NCI-H510A (cell line): ENCODE measurements around the gene OR8S1.

ENCODE experiments used
- DNase-seq: peaks from one replicate; lab custom pipeline; 2025; lab: John Stamatoyannopoulos, UW

OR8S1 gene

GRCh38 chr12:48556631-48557030 is 31.2 kb downstream of the OR8S1 start:
- DNase-seq = no peak

DNA sequence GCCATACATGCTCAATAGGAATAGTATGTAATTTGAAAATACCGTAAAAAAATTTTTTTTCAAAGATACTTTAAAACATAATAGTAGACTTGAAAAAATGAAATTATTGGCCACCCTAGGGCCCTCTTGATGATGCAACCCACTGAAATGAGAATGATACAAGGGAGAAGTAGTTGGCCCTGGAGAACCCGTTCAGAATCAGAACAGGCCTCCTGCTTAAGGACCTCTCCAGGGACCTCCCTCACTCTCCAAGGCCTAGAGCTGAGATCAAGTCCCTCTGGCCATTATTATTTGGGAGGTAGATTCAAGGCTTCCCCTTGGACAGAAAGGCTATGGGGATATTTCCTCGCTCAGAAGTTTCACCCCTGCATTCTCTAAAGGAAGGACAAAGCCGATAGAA is 32.5 kb downstream of the OR8S1 start:
- no peak for DNase-seq

GRCh38 chr12:48567731-48568130 is 42.3 kb downstream of the OR8S1 start:
- DNase-seq = no peak

- DNase-seq = no peak
Observed at GRCh38 chr12:48569946-48570345, 44.5 kb downstream of the OR8S1 start, which contains the start of gene LALBA. LALBA (minus strand) TSS chr12:48570046; CDS start chr12:48570020, 26 bp downstream.

DNA sequence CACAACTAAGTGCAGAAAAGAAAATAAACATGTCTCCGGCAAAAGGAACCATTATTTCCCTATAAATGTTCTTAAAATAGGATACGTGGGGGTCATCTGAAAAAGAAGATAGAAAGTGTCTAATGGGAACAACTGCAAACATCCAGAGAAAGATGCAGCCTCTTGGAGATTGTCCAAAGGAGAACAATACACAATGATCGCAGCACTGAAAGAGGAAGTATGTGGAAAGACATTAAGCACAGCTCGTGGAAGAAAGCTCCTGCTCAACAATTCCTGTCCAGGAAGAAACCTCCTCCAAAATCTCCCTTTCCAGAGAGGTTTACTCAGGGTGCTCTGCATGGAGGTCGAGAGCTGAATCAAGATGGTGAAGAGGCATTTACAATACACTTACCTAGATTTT is 46.9 kb downstream of the OR8S1 start:
- DNase-seq = no peak
